Activated naive CD8-positive, alpha-beta T cell (primary cell): ENCODE results near the gene HMGB1.
"Not testable (repeated sequence)": the region's sequence is repeated elsewhere in the genome, so short reads cannot be mapped to it uniquely, and the experiment has no call there.

ENCODE experiments used
- H3K27ac Mint-ChIP-seq: one replicate; pipeline ENCODE4 v1.8.0; 2021; ENCODE audit warnings: mixed read lengths
- H3K27me3 Mint-ChIP-seq: one replicate; pipeline ENCODE4 v1.8.0; 2021; ENCODE audit warnings: mixed read lengths
- H3K36me3 Mint-ChIP-seq: one replicate; pipeline ENCODE4 v1.8.0; 2021; ENCODE audit warnings: mixed read lengths
- H3K4me1 Mint-ChIP-seq: one replicate; pipeline ENCODE4 v1.8.0; 2021; ENCODE audit warnings: low read depth, mixed read lengths
- H3K4me3 Mint-ChIP-seq: one replicate; pipeline ENCODE4 v1.8.0; 2021; ENCODE audit warnings: mild to moderate bottlenecking, mixed read lengths
- H3K9me3 Mint-ChIP-seq: one replicate; pipeline ENCODE4 v1.8.0; 2021; ENCODE audit warnings: low read depth, mixed read lengths

Gene HMGB1

GRCh38 chr13:30480292-30480950, 14.7 kb upstream of the HMGB1 start:
- H3K4me1 Mint-ChIP-seq: no peaks in the 10 kb centered on the region
- H3K27me3 Mint-ChIP-seq: peaks cover 2% of the 10 kb centered on the region
- no peaks in the 10 kb centered on the region for H3K9me3 Mint-ChIP-seq
- no peak overlapping the region for H3K4me3 Mint-ChIP-seq
- H3K27ac Mint-ChIP-seq: no peak overlapping the region
- no peaks in the 10 kb centered on the region for H3K36me3 Mint-ChIP-seq

GRCh38 chr13:30479883-30480219, 14.1 kb upstream of the HMGB1 start:
- no peaks in the 10 kb centered on the region for H3K36me3 Mint-ChIP-seq
- no peak overlapping the region for H3K4me3 Mint-ChIP-seq
- no peaks in the 10 kb centered on the region for H3K9me3 Mint-ChIP-seq
- peaks cover 2% of the 10 kb centered on the region for H3K27me3 Mint-ChIP-seq
- no peak overlapping the region for H3K27ac Mint-ChIP-seq
- H3K4me1 Mint-ChIP-seq: no peaks in the 10 kb centered on the region

- Mint-ChIP-seq H3K9me3 (no peaks in the 10 kb centered on the region), H3K4me1 (no peaks in the 10 kb centered on the region), H3K27me3 (peaks cover 2% of the 10 kb centered on the region), H3K27ac (no peak overlapping the region), H3K4me3 (no peak overlapping the region), H3K36me3 (no peaks in the 10 kb centered on the region)
Observed at GRCh38 chr13:30479154-30479882, 13.6 kb upstream of the HMGB1 start.

GRCh38 chr13:30477346-30478195, 11.8 kb upstream of the HMGB1 start:
- H3K9me3 Mint-ChIP-seq: no peaks in the 10 kb centered on the region
- no peaks in the 10 kb centered on the region for H3K36me3 Mint-ChIP-seq
- no peak overlapping the region for H3K4me3 Mint-ChIP-seq
- no peaks in the 10 kb centered on the region for H3K4me1 Mint-ChIP-seq
- no peak overlapping the region for H3K27ac Mint-ChIP-seq
- H3K27me3 Mint-ChIP-seq: peaks cover 2% of the 10 kb centered on the region

GRCh38 chr13:30473675-30474074, 7.9 kb upstream of the HMGB1 start:
- no peak overlapping the region for H3K4me3 Mint-ChIP-seq
- no peaks in the 10 kb centered on the region for H3K9me3 Mint-ChIP-seq
- no peaks in the 10 kb centered on the region for H3K36me3 Mint-ChIP-seq
- no peaks in the 10 kb centered on the region for H3K4me1 Mint-ChIP-seq
- H3K27me3 Mint-ChIP-seq: no peaks in the 10 kb centered on the region
- H3K27ac Mint-ChIP-seq: no peak overlapping the region

GRCh38 chr13:30466841-30467252, 1.1 kb upstream of the HMGB1 start:
- peak overlapping the region; percentile 28 for H3K27ac Mint-ChIP-seq
- no peaks in the 10 kb centered on the region for H3K9me3 Mint-ChIP-seq
- H3K4me1 Mint-ChIP-seq: peaks cover 25% of the 10 kb centered on the region
- H3K4me3 Mint-ChIP-seq: peak overlapping the region; percentile 30
- no peaks in the 10 kb centered on the region for H3K27me3 Mint-ChIP-seq
- H3K36me3 Mint-ChIP-seq: peaks cover 12% of the 10 kb centered on the region

- no peaks in the 10 kb centered on the region for H3K9me3 Mint-ChIP-seq
- H3K36me3 Mint-ChIP-seq: peaks cover 12% of the 10 kb centered on the region
- peak overlapping the region; percentile 98 for H3K27ac Mint-ChIP-seq
- no peaks in the 10 kb centered on the region for H3K27me3 Mint-ChIP-seq
- peak overlapping the region; percentile 93 for H3K4me3 Mint-ChIP-seq
- peaks cover 30% of the 10 kb centered on the region for H3K4me1 Mint-ChIP-seq
Observed at GRCh38 chr13:30466358-30466714, 600 bp upstream of the HMGB1 start.

- Mint-ChIP-seq H3K4me1 (peaks cover 32% of the 10 kb centered on the region), H3K27me3 (no peaks in the 10 kb centered on the region), H3K4me3 (no peak overlapping the region), H3K27ac (no peak overlapping the region), H3K36me3 (peaks cover 12% of the 10 kb centered on the region), H3K9me3 (no peaks in the 10 kb centered on the region)
Observed at GRCh38 chr13:30465343-30465592, 468 bp downstream of the HMGB1 start.

- Mint-ChIP-seq H3K27me3 (no peaks in the 10 kb centered on the region), H3K27ac (peak overlapping the region; percentile 98), H3K4me3 (peak overlapping the region; percentile 98), H3K36me3 (peaks cover 12% of the 10 kb centered on the region), H3K9me3 (no peaks in the 10 kb centered on the region), H3K4me1 (peaks cover 34% of the 10 kb centered on the region)
Observed at GRCh38 chr13:30464496-30465342, 1.0 kb downstream of the HMGB1 start.

- Mint-ChIP-seq H3K9me3 (no peaks in the 10 kb centered on the region), H3K36me3 (peaks cover 12% of the 10 kb centered on the region), H3K4me3 (peak overlapping the region; percentile 98), H3K27ac (peak overlapping the region; percentile 98), H3K27me3 (no peaks in the 10 kb centered on the region), H3K4me1 (peaks cover 41% of the 10 kb centered on the region)
Observed at GRCh38 chr13:30463787-30464495, 1.8 kb downstream of the HMGB1 start.

- H3K4me1 Mint-ChIP-seq: peaks cover 49% of the 10 kb centered on the region
- H3K4me3 Mint-ChIP-seq: peak overlapping the region; percentile 98
- not testable (repeated sequence) for H3K27me3 Mint-ChIP-seq, H3K9me3 Mint-ChIP-seq
- H3K36me3 Mint-ChIP-seq: peaks cover 12% of the 10 kb centered on the region
- peak overlapping the region; percentile 98 for H3K27ac Mint-ChIP-seq
Observed at GRCh38 chr13:30461279-30462066, 4.3 kb downstream of the HMGB1 start.

- no peaks in the 10 kb centered on the region for H3K27me3 Mint-ChIP-seq
- H3K36me3 Mint-ChIP-seq: peaks cover 5% of the 10 kb centered on the region
- H3K4me3 Mint-ChIP-seq: no peak overlapping the region
- peak overlapping the region; percentile 77 for H3K27ac Mint-ChIP-seq
- H3K4me1 Mint-ChIP-seq: peaks cover 36% of the 10 kb centered on the region
- H3K9me3 Mint-ChIP-seq: no peaks in the 10 kb centered on the region
Observed at GRCh38 chr13:30457306-30457891, 8.3 kb downstream of the HMGB1 start.

- Mint-ChIP-seq H3K4me1 (peaks cover 25% of the 10 kb centered on the region), H3K27ac (no peak overlapping the region), H3K27me3 (no peaks in the 10 kb centered on the region), H3K9me3 (no peaks in the 10 kb centered on the region), H3K4me3 (no peak overlapping the region), H3K36me3 (no peaks in the 10 kb centered on the region)
Observed at GRCh38 chr13:30456290-30456689, 9.4 kb downstream of the HMGB1 start.
